Neuronal stem cell (in vitro differentiated cells): ENCODE data around the gene GEMIN5.

ENCODE experiments used
- DNase-seq: peaks from one replicate; pipeline ENCODE4 v3.0.0-alpha.2; 2013; ENCODE audit warnings: low spot score
- H2AFZ ChIP-seq: one replicate; pipeline ENCODE4 v1.6.1; 2013; ENCODE audit warnings: mild to moderate bottlenecking, low read length, inconsistent platforms
- H2AK5ac ChIP-seq: 2 replicates; pipeline ENCODE4 v1.6.1; 2013; ENCODE audit warnings: low read depth, mild to moderate bottlenecking, inconsistent platforms, low read length, moderate library complexity, mixed read lengths
- H2BK120ac ChIP-seq: 2 replicates; pipeline ENCODE4 v1.6.1; 2013; ENCODE audit warnings: low read depth, mild to moderate bottlenecking, inconsistent platforms, low read length, moderate library complexity, mixed read lengths
- H2BK12ac ChIP-seq: one replicate; pipeline ENCODE4 v1.6.1; 2013; ENCODE audit warnings: low read length, inconsistent platforms
- H2BK15ac ChIP-seq: 2 replicates; pipeline ENCODE4 v1.6.1; 2013; ENCODE audit warnings: mild to moderate bottlenecking, low read length, inconsistent platforms, mixed read lengths
- H2BK5ac ChIP-seq: one replicate; pipeline ENCODE4 v1.6.1; 2013; ENCODE audit warnings: inconsistent platforms, mild to moderate bottlenecking, low read length, moderate library complexity
- H3K14ac ChIP-seq: one replicate; pipeline ENCODE4 v1.6.1; 2013; ENCODE audit warnings: low read length, inconsistent platforms
- H3K18ac ChIP-seq: 2 replicates; pipeline ENCODE4 v1.6.1; 2013; ENCODE audit warnings: low read length, inconsistent platforms
- H3K23ac ChIP-seq: 2 replicates; pipeline ENCODE4 v1.6.1; 2013; ENCODE audit warnings: low read depth, mild to moderate bottlenecking, mixed read lengths, low read length, inconsistent platforms; ENCODE audit not compliant: poor library complexity
- H3K27ac ChIP-seq: replicated peaks from 3 replicates; pipeline ENCODE4 v1.5.1; 2013; ENCODE audit warnings: low read length, inconsistent platforms
- H3K27me3 ChIP-seq, 3 experiments: 2 replicates each; pipeline ENCODE4 v1.6.1; 2013; ENCODE audit warnings: low read length in 3 of 3, mild to moderate bottlenecking in 2 of 3, inconsistent platforms in 1 of 3, low read depth in 1 of 3, mixed read lengths in 1 of 3, moderate library complexity in 1 of 3; ENCODE audit not compliant: control insufficient read depth in 3 of 3, insufficient read depth in 3 of 3
- H3K36me3 ChIP-seq, 2 donors: replicated peaks in 1 of 2; 2 replicates each; pipeline ENCODE4 v1.6.1; 2013; ENCODE audit warnings: low read length in 2 of 2; ENCODE audit not compliant: control insufficient read depth in 2 of 2, insufficient read depth in 2 of 2
- H3K4ac ChIP-seq: 2 replicates; pipeline ENCODE4 v1.6.1; 2013; ENCODE audit warnings: inconsistent platforms, mild to moderate bottlenecking, low read length, moderate library complexity
- H3K4me1 ChIP-seq, 2 donors: 1 replicate in 1 of 2; 2 replicates in 1 of 2; pipeline ENCODE4 v1.6.1; 2013; ENCODE audit warnings: low read length in 2 of 2, low read depth in 1 of 2; ENCODE audit not compliant: control insufficient read depth in 2 of 2, insufficient read depth in 1 of 2
- H3K4me2 ChIP-seq: one replicate; pipeline ENCODE4 v1.6.1; 2013; ENCODE audit warnings: mild to moderate bottlenecking, low read length, inconsistent platforms; ENCODE audit not compliant: insufficient read depth, poor library complexity, severe bottlenecking
- H3K4me3 ChIP-seq, 2 donors: 2 replicates each; pipeline ENCODE4 v1.5.1; 2013; ENCODE audit warnings: low read length in 2 of 2, mild to moderate bottlenecking in 2 of 2, inconsistent platforms in 1 of 2, moderate library complexity in 1 of 2
- H3K79me1 ChIP-seq: one replicate; pipeline ENCODE4 v1.6.1; 2013; ENCODE audit warnings: low read depth, mild to moderate bottlenecking, inconsistent platforms, low read length, moderate library complexity
- H3K9ac ChIP-seq: one replicate; pipeline ENCODE4 v1.6.1; 2013; ENCODE audit warnings: mild to moderate bottlenecking, low read depth, low read length, inconsistent platforms; ENCODE audit not compliant: poor library complexity
- H3K9me3 ChIP-seq, 2 donors: replicated peaks in 1 of 2; 2 replicates each; pipeline versions ENCODE3 to v1.6.1; 2013; ENCODE audit warnings: low read length in 2 of 2, mild to moderate bottlenecking in 2 of 2, inconsistent platforms in 1 of 2, low read depth in 1 of 2, mixed read lengths in 1 of 2, moderate library complexity in 1 of 2; ENCODE audit not compliant: control insufficient read depth in 2 of 2, insufficient read depth in 1 of 2
- H4K8ac ChIP-seq: one replicate; pipeline ENCODE4 v1.6.1; 2013; ENCODE audit warnings: low read depth, mild to moderate bottlenecking, inconsistent platforms, low read length, moderate library complexity
- H4K91ac ChIP-seq: one replicate; pipeline ENCODE4 v1.6.1; 2013; ENCODE audit warnings: low read length, low read depth, mild to moderate bottlenecking, inconsistent platforms; ENCODE audit not compliant: poor library complexity
- WGBS, 2 donors: extraction: QIAGEN DNeasy Blood & Tissue Kit; methylation state at CpG; one replicate each; pipeline ENCODE4 v1.1.7; 2013; ENCODE audit warnings: missing lambda C conversion rate in 2 of 2, mixed read lengths in 1 of 2; ENCODE audit not compliant: insufficient read length in 2 of 2, insufficient replicate concordance in 1 of 2; ENCODE audit errors: extremely low coverage in 2 of 2; 5-methylcytosine and 5-hydroxymethylcytosine counted together

Gene GEMIN5

GRCh38 chr5:154892369-154892771, 45.6 kb downstream of the GEMIN5 start:
- no CpG with 5 or more reads among the region's 13 CpGs for WGBS, 2 donors
- Histone ChIP-seq H4K91ac (no peak overlapping the region), H3K9me3 (peaks cover 3 to 9% of the 10 kb centered on the region in 2 donors), H2AFZ (no peak overlapping the region), H2BK5ac (no peak overlapping the region), H3K79me1 (peaks cover 2% of the 10 kb centered on the region), H2BK120ac (no peak overlapping the region), H2AK5ac (no peak overlapping the region), H3K4me1 (no peaks in the 10 kb centered on the region), H3K27ac (no peak overlapping the region), H3K9ac (no peak overlapping the region), H3K14ac (no peak overlapping the region), H3K36me3 (peaks cover 40 to 94% of the 10 kb centered on the region in 2 donors), H4K8ac (no peak overlapping the region), H3K27me3 (no peaks in the 10 kb centered on the region), H3K4me3 (no peak overlapping the region), H3K23ac (no peak overlapping the region), H3K18ac (no peak overlapping the region), H3K4me2 (no peak overlapping the region), H2BK12ac (no peak overlapping the region), H3K4ac (no peak overlapping the region), H2BK15ac (no peak overlapping the region)
- no peak for DNase-seq

DNA sequence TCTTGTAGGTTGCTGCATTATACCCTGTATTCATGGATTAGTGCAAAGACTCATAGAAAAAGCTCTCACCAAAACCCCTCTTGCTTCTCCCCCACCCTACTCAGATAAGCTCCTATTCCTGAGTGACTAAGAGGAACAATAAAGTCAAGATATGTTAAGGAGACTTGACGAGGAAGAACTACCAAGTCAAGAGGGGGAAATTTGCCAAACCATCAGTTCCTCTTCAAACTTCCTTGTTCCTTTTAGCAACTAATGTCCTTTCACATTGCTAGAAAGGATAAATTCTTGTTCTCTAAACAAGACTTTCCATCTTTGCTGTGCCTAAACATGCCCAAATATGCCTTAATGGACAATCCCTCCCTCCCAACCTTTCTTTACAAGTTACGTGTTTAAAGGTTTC, 52.6 kb downstream of the GEMIN5 start:
- Histone ChIP-seq H2BK5ac (no peak overlapping the region), H4K8ac (no peak overlapping the region), H3K14ac (no peak overlapping the region), H3K9ac (no peak overlapping the region), H3K23ac (no peak overlapping the region), H3K27ac (no peak overlapping the region), H3K4me1 (no peaks in the 10 kb centered on the region), H3K4me2 (no peak overlapping the region), H3K4me3 (no peak overlapping the region), H2BK12ac (no peak overlapping the region), H3K4ac (no peak overlapping the region), H3K18ac (no peak overlapping the region), H2AFZ (no peak overlapping the region), H3K79me1 (no peaks in the 10 kb centered on the region), H2AK5ac (no peak overlapping the region), H2BK120ac (no peak overlapping the region), H3K36me3 (peaks cover 23 to 66% of the 10 kb centered on the region in 2 donors), H3K27me3 (no peaks in the 10 kb centered on the region), H2BK15ac (no peak overlapping the region), H3K9me3 (peaks cover 18 to 38% of the 10 kb centered on the region in 2 donors), H4K91ac (no peak overlapping the region)
- WGBS, 2 donors = no CpG with 5 or more reads among the region's 2 CpGs
- no peak for DNase-seq

GRCh38 chr5:154884424-154884823, 53.6 kb downstream of the GEMIN5 start:
- Histone ChIP-seq H3K36me3 (peaks cover 18 to 56% of the 10 kb centered on the region in 2 donors), H2BK120ac (no peak overlapping the region), H4K8ac (no peak overlapping the region), H2BK12ac (no peak overlapping the region), H3K4me2 (no peak overlapping the region), H2AFZ (no peak overlapping the region), H2AK5ac (no peak overlapping the region), H3K4me3 (no peak overlapping the region), H3K4ac (no peak overlapping the region), H3K79me1 (no peaks in the 10 kb centered on the region), H3K18ac (no peak overlapping the region), H3K27ac (no peak overlapping the region), H3K9ac (no peak overlapping the region), H3K4me1 (no peaks in the 10 kb centered on the region), H2BK5ac (no peak overlapping the region), H2BK15ac (no peak overlapping the region), H4K91ac (no peak overlapping the region), H3K9me3 (peaks cover 18 to 41% of the 10 kb centered on the region in 2 donors), H3K27me3 (no peaks in the 10 kb centered on the region), H3K14ac (no peak overlapping the region), H3K23ac (no peak overlapping the region)
- no CpG with 5 or more reads among the region's 8 CpGs for WGBS, 2 donors
- DNase-seq = no peak

DNA sequence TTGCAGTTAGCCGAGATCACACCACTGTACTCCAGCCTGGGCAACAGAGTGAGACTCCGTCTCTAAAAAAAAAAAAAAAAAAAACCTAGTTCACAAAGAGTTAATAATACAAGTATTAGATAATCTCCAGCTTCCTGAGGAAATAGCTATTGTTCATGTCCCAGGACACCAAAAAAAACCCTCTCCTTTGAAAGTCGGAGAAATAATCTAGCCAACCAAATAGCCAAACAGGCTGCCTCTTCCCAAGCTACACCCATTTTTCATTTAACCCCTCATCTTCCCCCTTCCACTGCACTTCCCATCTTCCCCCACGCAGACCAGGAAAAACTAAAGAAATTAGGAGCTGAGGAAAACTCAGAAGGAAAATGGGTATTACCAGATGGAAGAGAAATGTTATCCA, 56.0 kb downstream of the GEMIN5 start:
- H2BK5ac ChIP-seq = no peak overlapping the region
- H2AFZ ChIP-seq = no peak overlapping the region
- H3K36me3 ChIP-seq = peaks cover 12 to 48% of the 10 kb centered on the region in 2 donors
- H2BK120ac ChIP-seq = no peak overlapping the region
- no peak overlapping the region for H4K8ac ChIP-seq
- H3K14ac ChIP-seq = no peak overlapping the region
- no peaks in the 10 kb centered on the region for H3K27me3 ChIP-seq
- no peak overlapping the region for H3K18ac ChIP-seq
- no peaks in the 10 kb centered on the region for H3K4me1 ChIP-seq
- no peak overlapping the region for H4K91ac ChIP-seq
- no peak for DNase-seq
- H3K9me3 ChIP-seq = peaks cover 21 to 51% of the 10 kb centered on the region in 2 donors
- no peak overlapping the region for H2BK15ac ChIP-seq
- no peak overlapping the region for H3K4me3 ChIP-seq
- no peak overlapping the region for H2AK5ac ChIP-seq
- WGBS, 2 donors = no CpG with 5 or more reads among the region's 4 CpGs
- H3K4me2 ChIP-seq = no peak overlapping the region
- H3K79me1 ChIP-seq = no peaks in the 10 kb centered on the region
- no peak overlapping the region for H3K27ac ChIP-seq
- no peak overlapping the region for H3K9ac ChIP-seq
- H3K4ac ChIP-seq = no peak overlapping the region
- no peak overlapping the region for H2BK12ac ChIP-seq
- no peak overlapping the region for H3K23ac ChIP-seq
